Activated naive CD4-positive, alpha-beta T cell treated with anti-CD3 and anti-CD28 coated beads for 36 hours (primary cell): ENCODE measurements around the gene ARRDC4. TPM values are rescaled to one million over a fixed set of nuclear protein-coding genes. Genes with fewer than 3 reads are reported as not detected.

Source experiments
- CTCF ChIA-PET: fragments of 350-600 bp; sonication (Branson Sonifier 250); formaldehyde crosslinking; loops from one replicate; lab custom pipeline; 2021; ENCODE audit warnings: antibody characterized with exemption; lab: Charles Lee
- DNase-seq: peaks from one replicate; pipeline ENCODE4 v3.0.0-alpha.2; 2020
- H3K27ac Mint-ChIP-seq: one replicate; pipeline ENCODE4 v1.8.0; 2021; ENCODE audit warnings: mild to moderate bottlenecking, mixed read lengths
- H3K27me3 Mint-ChIP-seq: one replicate; pipeline ENCODE4 v1.8.0; 2021; ENCODE audit warnings: low read depth, mixed read lengths
- H3K36me3 Mint-ChIP-seq: one replicate; pipeline ENCODE4 v1.8.0; 2021; ENCODE audit warnings: low read depth, mixed read lengths
- H3K4me1 Mint-ChIP-seq: one replicate; pipeline ENCODE4 v1.8.0; 2021; ENCODE audit warnings: low read depth, mixed read lengths
- H3K4me3 Mint-ChIP-seq: one replicate; pipeline ENCODE4 v1.8.0; 2021; ENCODE audit warnings: mild to moderate bottlenecking, moderate library complexity, mixed read lengths
- H3K9me3 Mint-ChIP-seq: one replicate; pipeline ENCODE4 v1.8.0; 2021; ENCODE audit warnings: mixed read lengths
- intact Hi-C: fragments of 100-400 bp; cut with micrococcal nuclease; formaldehyde crosslinking; loops from one replicate; pipeline ENCODE4 v1.15.1; 2023
- total RNA-seq, 2 experiments: library from RNA; stranded (reverse); gene quantifications; one replicate each; pipeline ENCODE4 v1.2.3, GENCODE V29; 2021

ARRDC4 gene
- under 1 TPM; 0.17 to 0.20 TPM for total RNA-seq

DNA sequence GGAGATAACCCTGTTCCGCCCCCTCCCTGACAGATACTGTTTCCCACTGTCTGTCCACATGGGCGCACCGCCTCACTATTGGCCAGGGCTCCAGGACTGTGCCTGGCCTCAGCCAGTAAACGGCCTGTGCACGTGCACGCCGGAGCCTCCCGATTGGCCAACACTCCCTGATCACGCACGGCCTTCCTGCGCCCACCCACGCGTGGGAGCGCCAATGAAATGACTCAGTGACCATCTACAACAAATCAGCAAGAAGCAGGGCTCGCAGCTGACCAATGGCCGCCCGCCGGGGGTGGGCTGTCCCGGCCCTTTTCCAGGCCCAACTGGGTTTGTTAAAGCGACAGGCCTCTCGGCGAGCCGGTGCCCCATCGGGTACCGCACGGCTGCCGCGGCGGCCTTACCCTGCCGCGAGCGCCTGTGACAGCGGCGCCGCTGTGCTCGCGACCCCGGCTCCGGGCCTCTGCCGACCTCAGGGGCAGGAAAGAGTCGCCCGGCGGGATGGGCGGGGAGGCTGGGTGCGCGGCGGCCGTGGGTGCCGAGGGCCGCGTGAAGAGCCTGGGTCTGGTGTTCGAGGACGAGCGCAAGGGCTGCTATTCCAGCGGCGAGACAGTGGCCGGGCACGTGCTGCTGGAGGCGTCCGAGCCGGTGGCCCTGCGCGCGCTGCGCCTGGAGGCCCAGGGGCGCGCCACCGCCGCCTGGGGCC is at the start of gene ARRDC4:
Gene ARRDC4, plus strand, starts transcription at position 340 of the 703 bp plus-strand sequence. Its CDS starts 159 bp downstream, at position 499.
- intact Hi-C loops = loop anchor here (1.0 to 10.0 kb wide), 2 partner anchors 200 to 1054 kb away; no protein-coding TSS in a partner anchor
- peaks cover 16% of the 10 kb centered on the region for H3K4me1 Mint-ChIP-seq
- H3K27me3 Mint-ChIP-seq = no peaks in the 10 kb centered on the region
- no peaks in the 10 kb centered on the region for H3K9me3 Mint-ChIP-seq
- CTCF ChIA-PET = no interaction called here
- DNase-seq = peak; percentile 98
- H3K27ac Mint-ChIP-seq = no peak within 1 kb of the TSS
- peak within 1 kb of the TSS; percentile 78 for H3K4me3 Mint-ChIP-seq
- no peaks in the 10 kb centered on the region for H3K36me3 Mint-ChIP-seq

GRCh38 chr15:97914711-97915110 is 45.8 kb upstream of the ARRDC4 start:
- Mint-ChIP-seq H3K36me3 (no peaks in the 10 kb centered on the region), H3K27me3 (peaks cover 10% of the 10 kb centered on the region), H3K27ac (peak overlapping the region; percentile 38), H3K4me1 (no peaks in the 10 kb centered on the region), H3K4me3 (no peak overlapping the region), H3K9me3 (no peaks in the 10 kb centered on the region)
- intact Hi-C loops = no loop called here
- DNase-seq = no peak
- CTCF ChIA-PET = interaction anchor here (0.7 kb wide), 1 partner anchor 23 kb away, joined by 3 read pairs; no protein-coding TSS in a partner anchor

GRCh38 chr15:97915261-97915660 is 45.2 kb upstream of the ARRDC4 start:
- intact Hi-C loops = no loop called here
- CTCF ChIA-PET = interaction anchor here (0.7 kb wide), 1 partner anchor 23 kb away, joined by 3 read pairs; no protein-coding TSS in a partner anchor
- Mint-ChIP-seq H3K27ac (no peak overlapping the region), H3K36me3 (no peaks in the 10 kb centered on the region), H3K9me3 (no peaks in the 10 kb centered on the region), H3K4me3 (no peak overlapping the region), H3K4me1 (no peaks in the 10 kb centered on the region), H3K27me3 (peaks cover 10% of the 10 kb centered on the region)
- DNase-seq = no peak

DNA sequence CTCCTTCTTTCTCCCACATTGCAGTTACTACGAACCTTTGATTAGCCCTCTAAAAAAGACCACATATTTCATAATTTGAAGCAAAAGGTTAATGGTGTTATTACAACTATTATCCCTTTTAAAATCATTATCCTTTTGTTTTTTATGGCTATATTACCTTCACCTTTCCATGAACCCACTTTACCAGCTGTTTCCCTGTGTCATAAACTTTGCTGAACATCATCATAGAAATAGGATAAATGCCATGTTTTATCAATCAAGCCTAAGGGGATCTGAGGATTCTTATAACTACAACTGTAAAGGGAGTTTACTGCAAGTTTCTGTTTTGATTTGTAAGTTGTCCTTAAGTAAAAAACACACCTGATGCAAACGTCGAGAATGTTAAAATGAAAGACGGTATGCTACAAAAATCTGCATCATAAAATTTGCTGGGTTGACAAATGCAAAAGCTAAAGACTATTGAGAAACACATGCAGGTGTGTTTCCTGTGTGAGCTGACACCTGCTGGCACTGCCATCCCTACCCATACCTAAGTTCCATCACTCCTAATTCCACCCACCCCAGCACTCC is 39.1 kb upstream of the ARRDC4 start:
- Mint-ChIP-seq H3K4me3 (no peak overlapping the region), H3K9me3 (peaks cover 11% of the 10 kb centered on the region), H3K36me3 (peaks cover 2% of the 10 kb centered on the region), H3K27me3 (peaks cover 8% of the 10 kb centered on the region), H3K27ac (no peak overlapping the region), H3K4me1 (no peaks in the 10 kb centered on the region)
- CTCF ChIA-PET = no interaction called here
- intact Hi-C loops = no loop called here
- no peak for DNase-seq

GRCh38 chr15:97929456-97930229 is 30.9 kb upstream of the ARRDC4 start:
- Mint-ChIP-seq H3K36me3 (peaks cover 7% of the 10 kb centered on the region), H3K27ac (no peak overlapping the region), H3K4me1 (no peaks in the 10 kb centered on the region), H3K9me3 (peaks cover 12% of the 10 kb centered on the region), H3K27me3 (peaks cover 8% of the 10 kb centered on the region), H3K4me3 (no peak overlapping the region)
- no peak for DNase-seq
- CTCF ChIA-PET = interaction anchor here (1.0 kb wide), 1 partner anchor 24 kb away, joined by 3 read pairs; no protein-coding TSS in a partner anchor
- intact Hi-C loops = no loop called here

- no peak for DNase-seq
- Mint-ChIP-seq H3K27me3 (peaks cover 8% of the 10 kb centered on the region), H3K27ac (no peak overlapping the region), H3K9me3 (peaks cover 9% of the 10 kb centered on the region), H3K4me3 (no peak overlapping the region), H3K36me3 (peaks cover 7% of the 10 kb centered on the region), H3K4me1 (no peaks in the 10 kb centered on the region)
- intact Hi-C loops = no loop called here
- CTCF ChIA-PET = interaction anchor here (1.0 kb wide), 1 partner anchor 25 kb away, joined by 3 read pairs; no protein-coding TSS in a partner anchor
These were observed 30.3 kb upstream of the ARRDC4 start for GRCh38 chr15:97930230-97930629.

DNA sequence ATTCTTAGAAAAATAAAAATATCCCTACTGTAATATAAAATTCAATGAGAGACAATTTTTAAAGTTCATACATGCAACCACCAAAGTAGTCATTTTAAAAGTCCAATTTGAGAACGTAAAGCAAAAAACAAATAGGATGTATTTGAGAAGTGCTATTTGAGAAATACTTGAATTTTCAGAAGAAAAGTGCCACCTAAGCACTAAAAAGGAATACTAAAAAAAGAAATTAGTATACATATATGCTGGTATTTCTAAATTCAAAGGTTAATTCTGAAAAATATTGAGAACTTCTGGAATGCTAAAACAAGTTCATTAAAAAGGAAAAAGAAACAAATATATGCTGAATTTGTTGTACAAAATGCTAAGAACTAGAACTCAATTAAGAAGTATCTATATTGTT is 29.2 kb upstream of the ARRDC4 start:
- H3K4me3 Mint-ChIP-seq = no peak overlapping the region
- CTCF ChIA-PET = no interaction called here
- no peak for DNase-seq
- H3K36me3 Mint-ChIP-seq = peaks cover 7% of the 10 kb centered on the region
- peaks cover 8% of the 10 kb centered on the region for H3K27me3 Mint-ChIP-seq
- intact Hi-C loops = no loop called here
- no peak overlapping the region for H3K27ac Mint-ChIP-seq
- H3K4me1 Mint-ChIP-seq = no peaks in the 10 kb centered on the region
- H3K9me3 Mint-ChIP-seq = peaks cover 14% of the 10 kb centered on the region

GRCh38 chr15:97933589-97933988 is 26.9 kb upstream of the ARRDC4 start:
- CTCF ChIA-PET = no interaction called here
- peaks cover 7% of the 10 kb centered on the region for H3K36me3 Mint-ChIP-seq
- peaks cover 14% of the 10 kb centered on the region for H3K9me3 Mint-ChIP-seq
- H3K4me1 Mint-ChIP-seq = no peaks in the 10 kb centered on the region
- no peak for DNase-seq
- H3K4me3 Mint-ChIP-seq = no peak overlapping the region
- no peak overlapping the region for H3K27ac Mint-ChIP-seq
- H3K27me3 Mint-ChIP-seq = peaks cover 3% of the 10 kb centered on the region
- intact Hi-C loops = no loop called here

DNA sequence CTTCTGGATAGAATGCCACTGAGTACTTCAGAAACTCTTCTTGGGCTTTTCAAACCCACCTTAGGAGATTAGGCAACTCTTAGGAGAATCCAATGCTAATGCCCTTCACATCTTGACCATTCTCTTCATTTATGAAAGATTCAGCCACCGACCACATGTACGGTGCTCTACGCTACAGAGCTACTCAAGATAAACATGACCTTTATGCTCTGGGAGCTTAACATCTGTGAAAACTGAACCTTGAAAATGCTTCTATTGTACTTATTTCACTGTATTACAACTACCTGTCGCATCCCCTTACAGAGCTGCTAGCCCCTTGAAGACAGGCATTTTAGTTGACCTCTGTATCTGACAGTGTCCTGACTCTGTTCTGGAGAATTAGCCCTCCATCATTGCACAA is 19.5 kb upstream of the ARRDC4 start:
- Mint-ChIP-seq H3K9me3 (no peaks in the 10 kb centered on the region), H3K27me3 (no peaks in the 10 kb centered on the region), H3K36me3 (no peaks in the 10 kb centered on the region), H3K4me3 (no peak overlapping the region), H3K4me1 (no peaks in the 10 kb centered on the region), H3K27ac (no peak overlapping the region)
- CTCF ChIA-PET = no interaction called here
- DNase-seq = no peak
- intact Hi-C loops = no loop called here

GRCh38 chr15:97941572-97941971 is 18.9 kb upstream of the ARRDC4 start:
- no peak overlapping the region for H3K4me3 Mint-ChIP-seq
- DNase-seq = no peak
- H3K4me1 Mint-ChIP-seq = no peaks in the 10 kb centered on the region
- H3K27ac Mint-ChIP-seq = no peak overlapping the region
- no peaks in the 10 kb centered on the region for H3K9me3 Mint-ChIP-seq
- no peaks in the 10 kb centered on the region for H3K36me3 Mint-ChIP-seq
- H3K27me3 Mint-ChIP-seq = no peaks in the 10 kb centered on the region
- intact Hi-C loops = no loop called here
- CTCF ChIA-PET = no interaction called here

DNA sequence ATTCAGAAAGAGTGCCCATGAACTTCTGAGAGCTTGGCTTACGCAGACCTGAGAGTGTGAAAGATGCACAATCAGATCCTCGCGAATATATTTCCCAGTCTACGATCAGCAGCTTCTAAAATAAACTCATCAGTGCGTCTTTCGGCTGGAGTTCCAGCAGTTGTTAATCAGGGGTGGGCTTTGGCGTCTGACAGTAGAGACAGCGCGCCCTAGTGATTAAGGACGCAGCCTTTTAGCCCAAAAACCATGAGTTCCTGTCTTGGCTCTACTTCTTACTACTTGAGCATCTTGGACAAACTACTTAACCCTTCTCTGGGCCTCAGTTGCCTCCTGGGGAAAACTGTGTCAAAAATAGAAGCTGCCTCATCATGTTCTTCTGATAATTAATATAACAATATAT is 15.8 kb upstream of the ARRDC4 start:
- H3K36me3 Mint-ChIP-seq = no peaks in the 10 kb centered on the region
- H3K9me3 Mint-ChIP-seq = no peaks in the 10 kb centered on the region
- peaks cover 2% of the 10 kb centered on the region for H3K27me3 Mint-ChIP-seq
- H3K4me3 Mint-ChIP-seq = no peak overlapping the region
- CTCF ChIA-PET = interaction anchor here (0.7 to 1.0 kb wide), 2 partner anchors 36 to 37 kb away, joined by 3 read pairs; no protein-coding TSS in a partner anchor
- intact Hi-C loops = no loop called here
- no peaks in the 10 kb centered on the region for H3K4me1 Mint-ChIP-seq
- DNase-seq = no peak
- no peak overlapping the region for H3K27ac Mint-ChIP-seq

DNA sequence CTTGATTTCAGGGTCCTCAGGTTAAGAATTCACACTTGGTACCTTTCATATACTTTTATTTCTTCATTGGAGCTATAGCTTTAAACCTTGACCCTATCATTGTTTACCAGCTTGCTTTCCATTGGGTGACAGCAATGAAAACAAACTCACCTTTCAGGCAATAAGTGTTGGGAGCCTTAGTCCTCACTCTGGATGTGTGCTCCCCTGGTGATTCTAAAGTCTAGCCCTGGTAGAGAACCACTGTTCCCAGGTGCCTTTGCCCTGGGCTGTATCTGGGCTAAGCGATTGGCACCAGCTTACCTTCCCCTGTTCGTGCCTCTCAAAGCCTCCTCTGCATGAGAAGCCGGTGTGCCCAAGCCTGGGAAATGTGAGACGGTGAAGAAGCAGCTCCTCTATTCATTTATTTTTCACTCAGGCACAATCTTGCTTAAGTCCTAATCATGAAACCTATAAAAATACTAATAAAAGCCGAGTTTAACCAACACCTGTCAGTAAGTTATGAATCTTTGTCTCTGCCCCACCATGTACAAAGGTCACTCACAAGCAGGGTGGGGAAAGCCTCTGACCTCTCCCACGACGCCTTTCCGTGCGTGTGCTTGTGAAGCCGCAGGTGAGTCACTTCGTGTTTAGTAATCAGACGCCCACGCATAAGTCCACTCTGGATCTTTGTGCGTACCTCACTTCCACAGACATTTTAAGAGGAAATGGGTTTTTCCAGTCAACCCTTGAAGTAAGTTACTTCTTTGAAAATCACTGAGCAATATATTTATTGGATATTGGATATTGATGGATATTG is 12.8 kb upstream of the ARRDC4 start:
- Mint-ChIP-seq H3K4me3 (no peak overlapping the region), H3K27ac (no peak overlapping the region), H3K27me3 (peaks cover 2% of the 10 kb centered on the region), H3K9me3 (no peaks in the 10 kb centered on the region), H3K36me3 (no peaks in the 10 kb centered on the region), H3K4me1 (no peaks in the 10 kb centered on the region)
- CTCF ChIA-PET = interaction anchor here (0.6 kb wide), 1 partner anchor 31 kb away, joined by 3 read pairs; no protein-coding TSS in a partner anchor
- intact Hi-C loops = no loop called here
- DNase-seq = no peak
